SKM-1 (cell line): Measurements from ENCODE around the gene CLEC4E.
"Not testable (repeated sequence)": the region's sequence is repeated elsewhere in the genome, so short reads cannot be mapped to it uniquely, and the experiment has no call there.

Source experiments
- DNase-seq: peaks from one replicate; lab custom pipeline; 2025; ENCODE audit not compliant: unreplicated experiment; lab: John Stamatoyannopoulos, UW

Gene CLEC4E

GRCh38 chr12:8541562-8541961 is 857 bp upstream of the CLEC4E start:
- DNase-seq = no peak

GRCh38 chr12:8537820-8538219 is 2.9 kb downstream of the CLEC4E start:
- not testable (repeated sequence) for DNase-seq

- no peak for DNase-seq
Measured at GRCh38 chr12:8532045-8532444, 8.7 kb downstream of the CLEC4E start.

GRCh38 chr12:8527250-8528130 is 13.2 kb downstream of the CLEC4E start:
- no peak for DNase-seq

GRCh38 chr12:8519171-8519570 is 21.5 kb downstream of the CLEC4E start:
- no peak for DNase-seq

GRCh38 chr12:8517971-8518370 is 22.7 kb downstream of the CLEC4E start:
- no peak for DNase-seq

- DNase-seq = no peak
Measured at GRCh38 chr12:8513256-8513655, 27.4 kb downstream of the CLEC4E start, which contains the start of gene CLEC4D. CLEC4D (plus strand) TSS chr12:8513503; CDS start chr12:8513733, 230 bp downstream.

GRCh38 chr12:8508910-8509841 is 31.5 kb downstream of the CLEC4E start:
- no peak for DNase-seq

GRCh38 chr12:8508223-8508622 is 32.5 kb downstream of the CLEC4E start:
- DNase-seq = no peak

GRCh38 chr12:8507596-8507995 is 33.1 kb downstream of the CLEC4E start:
- DNase-seq = no peak

- DNase-seq = no peak
Measured at GRCh38 chr12:8504351-8504750, 36.4 kb downstream of the CLEC4E start.

GRCh38 chr12:8501720-8502119 is 39.0 kb downstream of the CLEC4E start:
- DNase-seq = no peak

- no peak for DNase-seq
Measured at GRCh38 chr12:8499616-8500015, 41.1 kb downstream of the CLEC4E start.

GRCh38 chr12:8496074-8496473 is 44.6 kb downstream of the CLEC4E start:
- not testable (repeated sequence) for DNase-seq

GRCh38 chr12:8495671-8496070 is 45.0 kb downstream of the CLEC4E start:
- DNase-seq = not testable (repeated sequence)

- DNase-seq = peak; percentile 5
Measured at GRCh38 chr12:8493084-8493483, 47.6 kb downstream of the CLEC4E start.

- DNase-seq = no peak
Measured at GRCh38 chr12:8491646-8492530, 48.8 kb downstream of the CLEC4E start.
